HepG2 (cell line): ENCODE data around the gene HSPA1A. TPM values are rescaled to one million over a fixed set of nuclear protein-coding genes. Genes with fewer than 3 reads are reported as not detected.

Experiments used
- CREB1 ChIP-seq, 2 experiments: fragments of 450-650 bp in 1 of 2; IDR thresholded peaks; 2 replicates each; pipeline ENCODE4 v1.6.1; 2016 to 2017; ENCODE audit warnings: control low read depth in 1 of 2, mild to moderate bottlenecking in 1 of 2, missing compliant biosample characterization in 1 of 2, missing genetic modification characterization in 1 of 2
- FOXO4 ChIP-seq: sonication (generic); formaldehyde crosslinking; conservative IDR thresholded peaks from 2 replicates; pipeline ENCODE4 v1.8.1; 2023; ENCODE audit warnings: missing genetic modification reagents
- GMEB2 ChIP-seq: IDR thresholded peaks from 2 replicates; pipeline ENCODE4 v1.6.1; 2016; ENCODE audit warnings: missing biosample characterization, missing genetic modification reagents, low read depth
- HOMEZ ChIP-seq: IDR thresholded peaks from 2 replicates; pipeline ENCODE4 v1.6.1; 2016; ENCODE audit warnings: low read depth
- KAT2B ChIP-seq: fragments of 150-350 bp; IDR thresholded peaks from 2 replicates; pipeline ENCODE4 v1.6.1; 2014; ENCODE audit warnings: low read depth, low read length, borderline replicate concordance
- KLF16 ChIP-seq, 2 experiments: sonication (generic) in 1 of 2; formaldehyde crosslinking in 1 of 2; IDR thresholded peaks; 2 replicates each; pipeline versions ENCODE4 v1.6.1 to v1.8.0; 2016 to 2023; ENCODE audit warnings: missing genetic modification reagents in 2 of 2, missing compliant biosample characterization in 1 of 2
- NFIB ChIP-seq: sonication (generic); formaldehyde crosslinking; IDR thresholded peaks from 2 replicates; pipeline ENCODE4 v1.9.0; 2021; ENCODE audit warnings: missing genetic modification reagents, mild to moderate bottlenecking, borderline replicate concordance
- PHF8 ChIP-seq: sonication (generic); formaldehyde crosslinking; IDR thresholded peaks from 2 replicates; pipeline ENCODE4 v1.5.0; 2020; ENCODE audit warnings: missing genetic modification reagents
- SNRNP70 ChIP-seq: fragments of 200-400 bp; formaldehyde crosslinking; IDR thresholded peaks from 2 replicates; pipeline ENCODE4 v1.6.1; 2017; ENCODE audit warnings: mild to moderate bottlenecking, low read depth, low read length, moderate library complexity
- ZNF101 ChIP-seq: sonication (generic); formaldehyde crosslinking; IDR thresholded peaks from 2 replicates; pipeline ENCODE4 v1.4.0; 2020; ENCODE audit warnings: mild to moderate bottlenecking, low read depth, missing genetic modification reagents, borderline replicate concordance
- ZNF136 ChIP-seq: sonication (generic); formaldehyde crosslinking; IDR thresholded peaks from 2 replicates; pipeline ENCODE4 v1.8.1; 2022; ENCODE audit warnings: low read depth, mild to moderate bottlenecking, moderate library complexity, missing genetic modification reagents
- ZNF160 ChIP-seq: sonication (generic); formaldehyde crosslinking; IDR thresholded peaks from 2 replicates; pipeline ENCODE4 v1.8.0; 2022; ENCODE audit warnings: mild to moderate bottlenecking, inconsistent platforms, missing genetic modification reagents
- ZNF17 ChIP-seq: sonication (generic); formaldehyde crosslinking; IDR thresholded peaks from 2 replicates; pipeline ENCODE4 v1.5.0; 2020; ENCODE audit warnings: mild to moderate bottlenecking, missing genetic modification reagents
- ZNF260 ChIP-seq: sonication (generic); formaldehyde crosslinking; IDR thresholded peaks from 2 replicates; pipeline ENCODE4 v1.4.0; 2020; ENCODE audit warnings: missing genetic modification reagents, low read depth, mild to moderate bottlenecking, borderline replicate concordance
- ZNF276 ChIP-seq: sonication (generic); formaldehyde crosslinking; IDR thresholded peaks from 2 replicates; pipeline ENCODE4 v1.4.0; 2020; ENCODE audit warnings: mild to moderate bottlenecking, low read depth, missing genetic modification reagents
- ZNF282 ChIP-seq: fragments of 450-650 bp; IDR thresholded peaks from 2 replicates; pipeline ENCODE4 v1.6.1; 2018; ENCODE audit not compliant: partially characterized antibody
- ZNF563 ChIP-seq: sonication (generic); formaldehyde crosslinking; IDR thresholded peaks from 2 replicates; pipeline ENCODE4 v1.8.0; 2022; ENCODE audit warnings: mild to moderate bottlenecking, moderate library complexity, missing genetic modification reagents
- ZNF781 ChIP-seq: sonication (generic); formaldehyde crosslinking; IDR thresholded peaks from 2 replicates; pipeline ENCODE4 v1.5.1; 2020; ENCODE audit warnings: borderline replicate concordance, mild to moderate bottlenecking, missing genetic modification reagents; ENCODE audit errors: not compliant biosample characterization
- ZSCAN22 ChIP-seq: sonication (generic); formaldehyde crosslinking; IDR thresholded peaks from 2 replicates; pipeline ENCODE4 v1.4.0; 2020; ENCODE audit warnings: mild to moderate bottlenecking, missing genetic modification reagents
- ZSCAN5A ChIP-seq: sonication (generic); formaldehyde crosslinking; IDR thresholded peaks from 2 replicates; pipeline ENCODE4 v1.8.0; 2022; ENCODE audit warnings: mild to moderate bottlenecking, missing genetic modification reagents, borderline replicate concordance
- polyA plus RNA-seq, 8 experiments: library from polyadenylated mRNA; depleted of rRNA in 3 of 8; stranded (reverse) in 7 of 8; unstranded in 1 of 8; fragments of >200 nt; fragmentation: Illumina TruSeq in 4 of 8; extraction: Trizol in 4 of 8; gene quantifications; 2 replicates each; pipeline versions ENCODE4 v1.2.1 to v1.2.3, GENCODE V29; 2011 to 2016; ENCODE audit warnings: low read depth in 4 of 8, missing spikeins in 1 of 8, mixed read lengths in 1 of 8; ENCODE audit not compliant: insufficient read depth in 1 of 8
- total RNA-seq, 5 experiments: library from RNA; depleted of rRNA; stranded (reverse); fragments of >200 nt; fragmentation: Illumina TruSeq; extraction: Trizol; gene quantifications; 2 replicates each; pipeline ENCODE4 v1.2.3, GENCODE V29; 2016; ENCODE audit warnings: low read depth in 1 of 5

The HSPA1A gene
- total and polyA plus RNA-seq, 2 of the 13 experiments (the other 11 are each of a cell fraction or from before 2014, with no cell fraction given): 44.5 to 85.0 TPM

- TF ChIP-seq ZNF781: peak; percentile 66
- TF ChIP-seq KLF16 (CRISPR knock-in tag; IDR thresholded peaks at IDR 0.05): peak in 1 of 2 experiments; percentile 33; a peak in 1 of 4 replicates
- no peak for TF ChIP-seq ZNF260
- no peak for TF ChIP-seq ZSCAN5A
- no peak for TF ChIP-seq ZSCAN22 (CRISPR knock-in tag)
- TF ChIP-seq KAT2B: no peak
- peak; percentile 58 for TF ChIP-seq HOMEZ
- TF ChIP-seq ZNF563: peak; percentile 16; the same call in 1 of the 2 replicates
- peak; percentile 53; the same call in 1 of the 2 replicates for TF ChIP-seq ZNF276 (CRISPR knock-in tag)
- TF ChIP-seq ZNF136 (CRISPR knock-in tag): peak; percentile 59; the same call in 1 of the 2 replicates
- TF ChIP-seq CREB1 (IDR thresholded peaks at IDR 0.05): peak; percentile 33; the same call in 1 of the 2 replicates
- TF ChIP-seq CREB1 (CRISPR knock-in tag; IDR thresholded peaks at IDR 0.05): no peak
- TF ChIP-seq NFIB (CRISPR knock-in tag): no peak
- TF ChIP-seq ZNF101 (CRISPR knock-in tag): no peak
- no peak for TF ChIP-seq FOXO4
- no peak for TF ChIP-seq GMEB2 (CRISPR knock-in tag)
- TF ChIP-seq PHF8: peak; percentile 49
- no peak for TF ChIP-seq ZNF282
- no peak for TF ChIP-seq ZNF17 (CRISPR knock-in tag)
- TF ChIP-seq ZNF160 (CRISPR knock-in tag): no peak
- TF ChIP-seq SNRNP70: no peak
Observed at GRCh38 chr6:31765910-31766794, 49.2 kb upstream of the HSPA1A start (continued).
